B cell (primary cell): ENCODE data around the gene HLCS. TPM values are rescaled to one million over a fixed set of nuclear protein-coding genes. Genes with fewer than 3 reads are reported as not detected.

Source experiments
- ATAC-seq: fragments of 200-7000 bp; cut with Tn5 transposase; one replicate; pipeline ENCODE4 v1.10.0; 2021; ENCODE audit warnings: low read depth, mild to moderate bottlenecking, moderate number of reproducible peaks, moderate library complexity
- CTCF ChIA-PET: fragments of 350-600 bp; sonication (Branson Sonifier 250); formaldehyde crosslinking; loops from one replicate; lab custom pipeline; 2021; ENCODE audit warnings: antibody characterized with exemption, inconsistent platforms; lab: Charles Lee
- POLR2A ChIA-PET: fragments of 350-600 bp; sonication (Branson Sonifier 250); formaldehyde crosslinking; loops from one replicate; lab custom pipeline; 2021; ENCODE audit warnings: antibody characterized with exemption; lab: Charles Lee
- DNase-seq: peaks from one replicate; pipeline ENCODE4 v3.0.0; 2013
- H2AFZ ChIP-seq: 2 replicates; pipeline ENCODE4 v1.6.1; 2012; ENCODE audit warnings: mild to moderate bottlenecking, low read depth, low read length; ENCODE audit not compliant: insufficient read depth, poor library complexity, severe bottlenecking
- H3K27ac ChIP-seq, 2 donors: 1 replicate in 1 of 2; 2 replicates in 1 of 2; pipeline ENCODE4 v1.5.1; 2012 to 2013; ENCODE audit warnings: low read length in 2 of 2, mild to moderate bottlenecking in 2 of 2, moderate library complexity in 1 of 2
- H3K27me3 ChIP-seq, 4 experiments: fragments of 200-600 bp in 1 of 4; sonication (generic) in 1 of 4; replicated peaks in 1 of 4; 1 replicate in 2 of 4; 2 replicates in 2 of 4; pipeline versions ENCODE4 v1.6.1 to v1.7.0; 2013 to 2016; ENCODE audit warnings: low read length in 3 of 4, mild to moderate bottlenecking in 2 of 4, mixed read lengths in 1 of 4, moderate library complexity in 1 of 4; ENCODE audit not compliant: insufficient read depth in 4 of 4, control insufficient read depth in 3 of 4; ENCODE audit errors: control extremely low read depth in 1 of 4
- H3K36me3 ChIP-seq, 2 experiments: replicated peaks in 1 of 2; 1 replicate in 1 of 2; 2 replicates in 1 of 2; pipeline versions ENCODE4 v1.6.1 to v1.7.1; 2013; ENCODE audit warnings: low read length in 1 of 2; ENCODE audit not compliant: insufficient read depth in 2 of 2, control insufficient read depth in 1 of 2; ENCODE audit errors: control extremely low read depth in 1 of 2, extremely low read depth in 1 of 2
- H3K4me1 ChIP-seq, 2 donors: fragments of 200-600 bp in 1 of 2; sonication (generic) in 1 of 2; 1 replicate in 1 of 2; 2 replicates in 1 of 2; pipeline versions ENCODE4 v1.5.1 to v1.6.1; 2013 to 2017; ENCODE audit warnings: low read length in 2 of 2; ENCODE audit not compliant: control insufficient read depth in 2 of 2, insufficient read depth in 2 of 2
- H3K4me2 ChIP-seq: replicated peaks from 2 replicates; pipeline ENCODE3; 2012; ENCODE audit warnings: mild to moderate bottlenecking, low read depth, low read length; ENCODE audit not compliant: poor library complexity, severe bottlenecking
- H3K4me3 ChIP-seq, 5 experiments: fragments of 200-600 bp in 1 of 5; sonication (generic) in 1 of 5; 1 replicate in 3 of 5; 2 replicates in 2 of 5; pipeline versions ENCODE4 v1.5.1 to v1.7.0; 2011 to 2016; ENCODE audit warnings: low read length in 4 of 5, mild to moderate bottlenecking in 4 of 5, low read depth in 2 of 5, control low read depth in 1 of 5, moderate library complexity in 1 of 5; ENCODE audit not compliant: insufficient read depth in 1 of 5; ENCODE audit errors: control extremely low read depth in 1 of 5, extremely low read depth in 1 of 5
- H3K79me2 ChIP-seq: fragments of 200-600 bp; sonication (generic); one replicate; pipeline ENCODE4 v1.6.0; 2016; ENCODE audit warnings: low read length; ENCODE audit not compliant: control insufficient read depth, insufficient read depth
- H3K9ac ChIP-seq: fragments of 200-600 bp; sonication (generic); 2 replicates; pipeline ENCODE4 v1.6.1; 2017; ENCODE audit warnings: mild to moderate bottlenecking, low read length, moderate library complexity
- H3K9me3 ChIP-seq, 3 donors: one replicate each; pipeline versions ENCODE4 v1.6.1 to v1.7.1; 2013; ENCODE audit warnings: low read length in 2 of 3; ENCODE audit not compliant: control insufficient read depth in 2 of 3, insufficient read depth in 1 of 3; ENCODE audit errors: control extremely low read depth in 1 of 3
- H4K20me1 ChIP-seq: 2 replicates; pipeline ENCODE4 v1.6.0; 2012; ENCODE audit warnings: mild to moderate bottlenecking, low read length; ENCODE audit not compliant: insufficient read depth, control insufficient read depth, poor library complexity, severe bottlenecking
- H3K27ac Mint-ChIP-seq: one replicate; pipeline ENCODE4 v1.8.0; 2021; ENCODE audit warnings: mixed read lengths
- H3K27me3 Mint-ChIP-seq: one replicate; pipeline ENCODE4 v1.8.0; 2021; ENCODE audit warnings: mixed read lengths
- H3K4me1 Mint-ChIP-seq: one replicate; pipeline ENCODE4 v1.8.0; 2021; ENCODE audit warnings: mixed read lengths
- H3K4me3 Mint-ChIP-seq: one replicate; pipeline ENCODE4 v1.8.0; 2021; ENCODE audit warnings: mixed read lengths
- H3K9me3 Mint-ChIP-seq: one replicate; pipeline ENCODE4 v1.8.0; 2022; ENCODE audit warnings: mixed read lengths; ENCODE audit not compliant: insufficient read depth
- CTCF ChIP-seq: fragments of 200-600 bp; IDR thresholded peaks from one replicate; pipeline ENCODE4 v1.8.0; 2022; ENCODE audit warnings: antibody characterized with exemption, mild to moderate bottlenecking
- EZH2 ChIP-seq: IDR thresholded peaks from 2 replicates; pipeline ENCODE4 v1.6.1; 2012; ENCODE audit warnings: borderline replicate concordance, low read depth, mild to moderate bottlenecking, moderate library complexity, low read length; ENCODE audit not compliant: insufficient read depth, poor library complexity, severe bottlenecking
- WGBS: methylation state at CpG from one replicate; pipeline ENCODE4 v1.1.5; 2013; ENCODE audit warnings: missing lambda C conversion rate; ENCODE audit not compliant: insufficient coverage; 5-methylcytosine and 5-hydroxymethylcytosine counted together
- intact Hi-C: fragments of 100-400 bp; cut with micrococcal nuclease; formaldehyde crosslinking; loops from one replicate; pipeline ENCODE4 v1.10.0; 2022
- polyA plus RNA-seq: library from polyadenylated mRNA; depleted of rRNA; stranded (reverse); fragments of >200 nt; gene quantifications from 2 replicates; pipeline ENCODE4 v1.2.3, GENCODE V29; 2012
- total RNA-seq, 2 donors: library from RNA; stranded (reverse); fragments of 120-200 nt in 1 of 2; gene quantifications; 1 replicate in 1 of 2; 2 replicates in 1 of 2; pipeline versions ENCODE4 v1.2.3 to v1.2.4, GENCODE V29; 2013 to 2022

Gene HLCS
- total and polyA plus RNA-seq, 2 donors (not counting 1 experiment from before 2014, with no cell fraction given) = 4.4 to 14.7 TPM

GRCh38 chr21:36976228-36976861 is 9.9 kb upstream of the HLCS start:
- Histone ChIP-seq H3K27ac (no peak overlapping the region), H3K9ac (no peak overlapping the region), H3K9me3 (no peaks in the 10 kb centered on the region), H3K36me3 (no peaks in the 10 kb centered on the region), H3K79me2 (no peaks in the 10 kb centered on the region), H3K4me2 (no peak overlapping the region), H4K20me1 (no peaks in the 10 kb centered on the region), H2AFZ (no peak overlapping the region), H3K4me1 (peaks cover 16 to 21% of the 10 kb centered on the region in 2 donors), H3K4me3 (no peak overlapping the region), H3K27me3 (peaks cover 0 to 10% (median 3%) of the 10 kb centered on the region in 4 experiments)
- Mint-ChIP-seq H3K4me3 (no peak overlapping the region), H3K27ac (no peak overlapping the region), H3K9me3 (no peaks in the 10 kb centered on the region), H3K27me3 (peaks cover 3% of the 10 kb centered on the region), H3K4me1 (peaks cover 21% of the 10 kb centered on the region)
- ChIA-PET POLR2A (interaction anchor here (2.2 kb wide), 1 partner anchor 13 kb away, joined by 10 read pairs; no protein-coding TSS in a partner anchor), CTCF (interaction anchor here (0.7 to 3.6 kb wide), 18 partner anchors 8 to 666 kb away, joined by 3 to 51 read pairs (median 4); partner anchors contain the start of gene HLCS)
- ATAC-seq (no peak), DNase-seq (no peak)
- intact Hi-C loops = loop anchor here (2.0 to 5.0 kb wide), 2 partner anchors 244 to 391 kb away; partner anchors contain the start of gene DYRK1A
- WGBS = 77% methylated on average over 4 of the region's 5 CpGs
- TF ChIP-seq EZH2 (no peak), CTCF (no peak)

DNA sequence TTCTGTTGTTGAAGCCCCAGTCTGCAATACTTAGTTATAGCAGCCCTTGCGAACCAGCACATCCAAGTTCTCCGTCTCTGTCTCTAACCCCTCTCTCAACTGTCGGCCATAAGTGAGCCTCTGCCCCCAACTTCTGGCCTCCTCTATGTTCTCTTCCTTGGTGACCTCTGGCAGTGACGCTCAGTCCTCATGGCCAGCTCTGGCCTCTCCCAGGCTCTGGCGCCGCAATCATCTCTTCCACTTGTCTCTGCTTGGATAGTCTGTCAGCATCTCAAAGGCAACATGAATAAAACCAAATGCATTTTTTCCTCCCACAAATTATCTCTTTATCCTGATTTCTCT is 8.4 kb upstream of the HLCS start:
- Histone ChIP-seq H3K9ac (no peak overlapping the region), H4K20me1 (no peaks in the 10 kb centered on the region), H3K79me2 (no peaks in the 10 kb centered on the region), H3K27me3 (no peaks in the 10 kb centered on the region), H3K4me1 (peaks cover 6 to 8% of the 10 kb centered on the region in 2 donors), H3K4me2 (no peak overlapping the region), H3K9me3 (no peaks in the 10 kb centered on the region), H3K4me3 (no peak overlapping the region), H2AFZ (no peak overlapping the region), H3K36me3 (no peaks in the 10 kb centered on the region), H3K27ac (no peak overlapping the region)
- ChIA-PET POLR2A (no interaction called here), CTCF (interaction anchor here (3.6 kb wide), 1 partner anchor 16 kb away, joined by 51 read pairs; no protein-coding TSS in a partner anchor)
- Mint-ChIP-seq H3K27me3 (no peaks in the 10 kb centered on the region), H3K4me3 (no peak overlapping the region), H3K27ac (no peak overlapping the region), H3K9me3 (no peaks in the 10 kb centered on the region), H3K4me1 (peaks cover 13% of the 10 kb centered on the region)
- TF ChIP-seq EZH2 = no peak
- DNase-seq = no peak
- ATAC-seq = no peak
- WGBS = 88% methylated on average over 6 of the region's 6 CpGs
- intact Hi-C loops = loop anchor here (5.0 kb wide), 1 partner anchor 392 kb away; the partner anchor contains the start of gene DYRK1A
